Spinal cord (tissue), 10 donors: ENCODE measurements around the gene DAAM1. TPM values are rescaled to one million over a fixed set of nuclear protein-coding genes. Genes with fewer than 3 reads are reported as not detected.

Experiments
- DNase-seq, 6 donors: peaks; one replicate each; pipeline versions ENCODE4 v3.0.0 to v3.0.0-alpha.2; 2013 to 2015; ENCODE audit warnings: low spot score in 6 of 6, low read depth in 4 of 6
- H3K27ac ChIP-seq: one replicate; pipeline ENCODE4 v1.5.1; 2013; ENCODE audit warnings: low read depth, low read length, control low read depth
- H3K27me3 ChIP-seq: one replicate; pipeline ENCODE4 v1.6.1; 2013; ENCODE audit warnings: low read length; ENCODE audit not compliant: control insufficient read depth, insufficient read depth
- H3K36me3 ChIP-seq: one replicate; pipeline ENCODE4 v1.6.1; 2013; ENCODE audit warnings: low read length; ENCODE audit not compliant: control insufficient read depth, insufficient read depth
- H3K4me1 ChIP-seq: one replicate; pipeline ENCODE4 v1.6.1; 2013; ENCODE audit warnings: low read length; ENCODE audit not compliant: control insufficient read depth, insufficient read depth
- H3K4me3 ChIP-seq: one replicate; pipeline ENCODE4 v1.5.1; 2013; ENCODE audit warnings: low read depth, low read length, control low read depth
- H3K9me3 ChIP-seq: one replicate; pipeline ENCODE4 v1.6.1; 2013; ENCODE audit warnings: low read length; ENCODE audit not compliant: control insufficient read depth, insufficient read depth
- WGBS: methylation state at CpG from one replicate; pipeline ENCODE4 v1.1.5; 2013; ENCODE audit warnings: missing lambda C conversion rate; ENCODE audit not compliant: insufficient coverage; 5-methylcytosine and 5-hydroxymethylcytosine counted together
- long read RNA-seq, 4 donors: transcript quantifications; one replicate each; lab custom pipeline, GENCODE V29; 2026
- polyA plus RNA-seq, 2 donors: library from polyadenylated mRNA; unstranded; fragments of 120-200 nt; gene quantifications; one replicate each; pipeline ENCODE4 v1.2.1, GENCODE V29; 2013; ENCODE audit not compliant: insufficient read length in 2 of 2
- total RNA-seq, 2 donors: library from RNA; depleted of rRNA in 1 of 2; stranded (reverse); fragments of 120-200 nt in 1 of 2; fragments of >200 nt in 1 of 2; gene quantifications; one replicate each; pipeline versions ENCODE4 v1.2.3 to v1.2.4, GENCODE V29; 2013 to 2014
- donor health status: healthy.

DAAM1 gene
- total RNA-seq (10 to 100 TPM; 32.9 to 67.1 TPM), polyA plus RNA-seq (10 to 100 TPM; 56.4 to 78.0 TPM)
- long read RNA-seq, donor 1, partial matches to known transcripts, result 0 of 6 reads
- long read RNA-seq, donor 1, other reads (novel, unspliced or antisense), result 0 of 6 reads
- long read RNA-seq, donor 2, partial matches to known transcripts, result 0 of 1 reads
- long read RNA-seq, donor 2, other reads (novel, unspliced or antisense), result 0 of 1 reads
- long read RNA-seq, donor 3, partial matches to known transcripts, result 0 of 3 reads
- long read RNA-seq, donor 3, other reads (novel, unspliced or antisense), result 0 of 3 reads
- long read RNA-seq, donor 4, partial matches to known transcripts, result 0 of 6 reads
- long read RNA-seq, donor 4, other reads (novel, unspliced or antisense), result 0 of 6 reads

- peaks cover 21% of the 10 kb centered on the region for H3K4me1 ChIP-seq
- DNase-seq, result peak; percentile 90 to 100 (median 96)
- no peaks in the 10 kb centered on the region for H3K27me3 ChIP-seq
- peak within 1 kb of the TSS; percentile 95 for H3K4me3 ChIP-seq
- H3K27ac ChIP-seq, result peak within 1 kb of the TSS; percentile 98
- no peaks in the 10 kb centered on the region for H3K9me3 ChIP-seq
- H3K36me3 ChIP-seq, result no peaks in the 10 kb centered on the region
- WGBS, result 0% methylated on average over 42 of the region's 44 CpGs
Measured at GRCh38 chr14:59188461-59189090, at the start of gene DAAM1. Gene DAAM1, plus strand, starts transcription at chr14:59188667. Its CDS starts 74,811 bp downstream, at chr14:59263478.

- H3K4me1 ChIP-seq, result no peaks in the 10 kb centered on the region
- H3K36me3 ChIP-seq, result no peaks in the 10 kb centered on the region
- no peak overlapping the region for H3K4me3 ChIP-seq
- 100% methylated on average over 2 of the region's 5 CpGs for WGBS
- no peak for DNase-seq
- no peak overlapping the region for H3K27ac ChIP-seq
- H3K9me3 ChIP-seq, result no peaks in the 10 kb centered on the region
- no peaks in the 10 kb centered on the region for H3K27me3 ChIP-seq
Measured at GRCh38 chr14:59139324-59139723, 49.1 kb upstream of the DAAM1 start.

DNA sequence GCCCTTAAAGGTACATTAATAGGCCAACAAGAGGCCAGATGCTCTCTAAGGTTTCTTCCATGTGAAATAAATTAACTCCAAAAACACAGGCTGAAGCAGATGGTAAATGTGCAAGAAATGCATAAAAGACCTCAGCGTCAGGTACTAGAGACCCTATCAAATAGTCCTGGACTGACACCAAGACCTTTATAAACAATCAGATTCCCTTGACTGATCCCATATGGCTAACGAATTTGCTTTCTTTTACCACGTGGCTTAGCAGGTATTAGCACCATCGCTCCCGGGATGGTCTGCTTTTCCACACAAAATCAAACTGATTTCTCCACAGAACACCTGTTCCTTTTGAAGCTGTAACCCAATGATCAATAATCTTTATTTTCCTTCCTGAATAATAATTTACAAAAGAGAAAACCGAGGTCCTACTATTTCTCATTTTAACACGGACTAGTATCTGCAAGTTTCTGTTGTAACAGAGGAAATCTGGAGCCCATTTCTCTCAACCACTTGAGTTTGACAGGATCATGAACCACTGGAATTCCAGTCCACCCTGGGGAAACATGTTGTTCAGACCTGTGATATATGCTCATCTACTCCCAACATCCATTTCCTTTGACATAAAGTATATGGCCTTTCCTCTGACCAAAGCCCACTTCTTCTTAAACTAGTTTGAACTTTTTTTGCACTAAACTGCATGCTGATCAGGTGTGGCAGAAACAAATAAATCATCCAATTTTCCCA lies 48.2 kb upstream of the DAAM1 start:
- H3K27me3 ChIP-seq, result no peaks in the 10 kb centered on the region
- WGBS, result 88% methylated on average over 6 of the region's 7 CpGs
- H3K27ac ChIP-seq, result no peak overlapping the region
- H3K4me3 ChIP-seq, result no peak overlapping the region
- H3K4me1 ChIP-seq, result no peaks in the 10 kb centered on the region
- no peak for DNase-seq
- no peaks in the 10 kb centered on the region for H3K9me3 ChIP-seq
- H3K36me3 ChIP-seq, result no peaks in the 10 kb centered on the region

DNA sequence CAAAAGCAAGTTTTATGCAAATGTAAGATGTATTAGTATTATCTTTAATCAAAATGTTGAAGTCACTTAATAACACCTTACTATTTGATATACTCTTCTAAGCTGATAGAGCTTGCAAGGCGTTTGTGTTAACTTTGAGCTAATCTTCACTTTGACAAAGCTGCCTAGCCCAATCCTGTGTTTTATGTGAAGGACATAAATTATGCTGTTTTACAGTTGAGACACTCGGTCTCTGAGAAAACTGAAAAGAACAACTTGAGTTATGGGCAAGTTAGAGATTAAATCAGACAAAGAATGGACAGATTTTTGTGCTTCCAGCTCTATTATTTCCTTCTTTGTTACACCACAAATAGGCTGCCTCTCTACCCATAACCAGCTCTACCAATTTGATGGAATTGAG lies 42.0 kb upstream of the DAAM1 start:
- peak overlapping the region; percentile 10 for H3K27ac ChIP-seq

DNA sequence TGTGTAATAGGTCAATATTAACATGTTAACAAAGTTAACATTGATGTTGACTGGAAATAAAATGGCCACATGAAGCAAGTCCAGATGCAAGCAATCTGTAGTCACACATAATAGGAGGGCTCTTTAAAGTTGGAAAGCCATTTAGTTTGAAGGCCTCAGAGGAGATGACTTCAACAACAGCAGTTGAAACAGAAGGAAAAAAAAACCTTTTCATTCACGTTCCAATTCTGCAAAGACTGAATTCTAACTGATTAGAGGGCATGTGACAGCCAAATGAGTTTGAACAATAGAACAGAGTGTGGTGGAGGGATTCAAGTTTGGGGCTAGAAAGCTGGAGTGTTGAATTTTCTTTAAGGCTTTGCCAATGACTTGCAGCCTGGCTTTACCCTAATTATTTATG lies 41.5 kb upstream of the DAAM1 start:
- Histone ChIP-seq H3K27me3 (no peaks in the 10 kb centered on the region), H3K9me3 (no peaks in the 10 kb centered on the region), H3K27ac (peak overlapping the region; percentile 10), H3K36me3 (no peaks in the 10 kb centered on the region), H3K4me1 (no peaks in the 10 kb centered on the region), H3K4me3 (no peak overlapping the region)
- WGBS, result no CpG with 5 or more reads among the region's 1 CpG
- peak in 3 of 6 donors; percentile 54 to 87 (median 80) for DNase-seq

More for the DNA sequence above, 42.0 kb upstream of the DAAM1 start:
- H3K9me3 ChIP-seq, result no peaks in the 10 kb centered on the region
- WGBS, result 80% methylated on average over 1 of the region's 2 CpGs
- H3K36me3 ChIP-seq, result no peaks in the 10 kb centered on the region
- no peaks in the 10 kb centered on the region for H3K4me1 ChIP-seq
- no peaks in the 10 kb centered on the region for H3K27me3 ChIP-seq
- DNase-seq, result no peak
- no peak overlapping the region for H3K4me3 ChIP-seq

- Histone ChIP-seq H3K9me3 (no peaks in the 10 kb centered on the region), H3K4me1 (no peaks in the 10 kb centered on the region), H3K27me3 (no peaks in the 10 kb centered on the region), H3K4me3 (no peak overlapping the region), H3K27ac (no peak overlapping the region), H3K36me3 (no peaks in the 10 kb centered on the region)
- no peak for DNase-seq
- 46% methylated on average over 2 of the region's 4 CpGs for WGBS
Measured at GRCh38 chr14:59148334-59148900, 40.0 kb upstream of the DAAM1 start.

DNA sequence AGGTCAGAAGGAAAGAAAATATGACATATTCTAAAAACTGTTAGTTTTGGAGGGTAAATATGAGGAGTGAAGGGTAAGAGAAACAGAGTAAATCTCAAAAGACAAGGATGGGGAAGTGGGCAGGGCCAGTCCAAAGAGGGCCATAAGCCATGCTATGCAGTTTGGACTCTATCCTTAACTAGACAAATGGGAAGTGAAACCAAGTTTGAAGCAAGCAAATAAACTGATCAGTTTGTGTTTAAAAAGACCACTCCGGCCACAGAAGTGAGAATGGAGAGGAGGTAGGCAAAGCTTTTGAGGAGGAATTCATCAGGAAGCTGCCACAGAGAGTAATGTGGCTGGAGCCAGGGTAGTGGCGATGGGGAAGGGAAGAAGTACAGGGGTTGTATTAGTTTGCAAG lies 37.5 kb upstream of the DAAM1 start:
- no peak for DNase-seq
- Histone ChIP-seq H3K27me3 (no peaks in the 10 kb centered on the region), H3K36me3 (no peaks in the 10 kb centered on the region), H3K4me3 (no peak overlapping the region), H3K4me1 (no peaks in the 10 kb centered on the region), H3K9me3 (no peaks in the 10 kb centered on the region), H3K27ac (no peak overlapping the region)
- WGBS, result 100% methylated on average over 2 of the region's 2 CpGs

- no peak overlapping the region for H3K27ac ChIP-seq
- H3K9me3 ChIP-seq, result no peaks in the 10 kb centered on the region
- no peaks in the 10 kb centered on the region for H3K27me3 ChIP-seq
- no peaks in the 10 kb centered on the region for H3K4me1 ChIP-seq
- no peaks in the 10 kb centered on the region for H3K36me3 ChIP-seq
- DNase-seq, result no peak
- H3K4me3 ChIP-seq, result no peak overlapping the region
- WGBS, result no CpG with 5 or more reads among the region's 2 CpGs
Measured at GRCh38 chr14:59154373-59154772, 34.1 kb upstream of the DAAM1 start.

DNA sequence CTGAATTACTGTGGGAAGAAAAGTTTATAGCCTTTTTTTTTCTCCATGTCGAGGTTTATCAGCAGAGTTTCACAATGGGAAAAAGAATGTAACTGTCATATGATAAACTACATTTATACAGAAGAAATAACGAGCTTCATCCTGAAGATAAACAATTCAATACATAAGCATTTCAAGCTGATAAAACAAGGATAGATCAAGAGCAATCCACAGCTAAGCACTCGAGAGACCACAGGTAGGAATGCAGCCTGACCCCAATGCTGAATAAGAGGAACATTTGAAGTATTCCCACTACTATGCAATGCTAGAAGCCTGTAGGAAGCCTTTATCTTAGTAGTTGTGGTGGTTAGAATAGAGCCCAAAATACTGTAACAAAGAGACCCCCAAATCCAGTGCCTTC lies 32.6 kb upstream of the DAAM1 start:
- no CpG with 5 or more reads among the region's 3 CpGs for WGBS
- DNase-seq, result no peak
- H3K9me3 ChIP-seq, result no peaks in the 10 kb centered on the region
- no peak overlapping the region for H3K4me3 ChIP-seq
- no peaks in the 10 kb centered on the region for H3K27me3 ChIP-seq
- H3K4me1 ChIP-seq, result no peaks in the 10 kb centered on the region
- no peak overlapping the region for H3K27ac ChIP-seq
- H3K36me3 ChIP-seq, result no peaks in the 10 kb centered on the region
